Raji (cell line): Measurements from ENCODE around the gene FKBP15.
A peak's percentile ranks its signal among the peaks of the same experiment; 100 is the strongest.

Experiments used
- POLR2A ChIP-seq: IDR thresholded peaks from 2 replicates; pipeline ENCODE4 v1.6.1; 2011; ENCODE audit warnings: low read depth, low read length, control low read depth; ENCODE audit not compliant: insufficient read depth

FKBP15 gene

GRCh38 chr9:113238202-113238858 is 17.3 kb upstream of the FKBP15 start:
- TF ChIP-seq POLR2A, result no peak

- no peak for TF ChIP-seq POLR2A
These were observed 15.9 kb upstream of the FKBP15 start for GRCh38 chr9:113237026-113237425.

GRCh38 chr9:113231701-113232100 is 10.6 kb upstream of the FKBP15 start:
- no peak for TF ChIP-seq POLR2A

GRCh38 chr9:113228130-113228665 is 7.1 kb upstream of the FKBP15 start:
- no peak for TF ChIP-seq POLR2A

- TF ChIP-seq POLR2A, result no peak
These were observed 6.4 kb upstream of the FKBP15 start for GRCh38 chr9:113227436-113227835.

- no peak for TF ChIP-seq POLR2A
These were observed 2.9 kb upstream of the FKBP15 start for GRCh38 chr9:113223963-113224362.

GRCh38 chr9:113222482-113222841 is 1.4 kb upstream of the FKBP15 start:
- no peak for TF ChIP-seq POLR2A

- TF ChIP-seq POLR2A, result no peak
These were observed 864 bp upstream of the FKBP15 start for GRCh38 chr9:113221800-113222481.

GRCh38 chr9:113220467-113221002 is 542 bp downstream of the FKBP15 start:
- TF ChIP-seq POLR2A, result no peak

- 0 out of 2 replicates have a peak, but pooled peaks have one; percentile 11 for TF ChIP-seq POLR2A
These were observed 1.1 kb downstream of the FKBP15 start for GRCh38 chr9:113219969-113220368.

GRCh38 chr9:113219186-113219936 is 1.7 kb downstream of the FKBP15 start:
- TF ChIP-seq POLR2A, result no peak

- no peak for TF ChIP-seq POLR2A
These were observed 4.7 kb downstream of the FKBP15 start for GRCh38 chr9:113216406-113216805.

- TF ChIP-seq POLR2A, result no peak
These were observed 5.9 kb downstream of the FKBP15 start for GRCh38 chr9:113215132-113215531.

- TF ChIP-seq POLR2A, result no peak
These were observed 10.3 kb downstream of the FKBP15 start for GRCh38 chr9:113210815-113211214.

GRCh38 chr9:113205861-113206260 is 15.2 kb downstream of the FKBP15 start:
- TF ChIP-seq POLR2A, result no peak
